ENCODE data around the gene ZC3H11A.

DNA sequence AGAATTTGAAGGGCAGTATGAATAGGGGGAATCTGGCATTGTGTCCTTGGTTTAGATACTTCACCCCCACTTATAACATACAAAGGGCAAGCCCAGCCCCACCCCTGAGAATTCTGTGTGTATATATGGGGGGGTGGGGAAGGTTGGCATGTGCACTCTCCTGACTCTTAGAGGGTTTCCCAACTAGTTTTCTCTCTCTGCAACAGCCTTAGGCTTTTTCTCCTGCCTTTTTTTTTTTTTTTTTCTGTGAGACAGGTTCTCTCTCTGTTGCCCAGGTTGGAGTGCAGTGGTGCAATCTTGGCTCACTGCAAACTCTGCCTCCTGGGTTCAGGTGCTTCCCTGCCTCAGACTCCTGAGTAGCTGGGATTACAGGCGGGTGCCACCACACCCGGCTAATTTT is 2.9 kb upstream of the ZC3H11A start:
- TF ChIP-seq, protein P1, sequence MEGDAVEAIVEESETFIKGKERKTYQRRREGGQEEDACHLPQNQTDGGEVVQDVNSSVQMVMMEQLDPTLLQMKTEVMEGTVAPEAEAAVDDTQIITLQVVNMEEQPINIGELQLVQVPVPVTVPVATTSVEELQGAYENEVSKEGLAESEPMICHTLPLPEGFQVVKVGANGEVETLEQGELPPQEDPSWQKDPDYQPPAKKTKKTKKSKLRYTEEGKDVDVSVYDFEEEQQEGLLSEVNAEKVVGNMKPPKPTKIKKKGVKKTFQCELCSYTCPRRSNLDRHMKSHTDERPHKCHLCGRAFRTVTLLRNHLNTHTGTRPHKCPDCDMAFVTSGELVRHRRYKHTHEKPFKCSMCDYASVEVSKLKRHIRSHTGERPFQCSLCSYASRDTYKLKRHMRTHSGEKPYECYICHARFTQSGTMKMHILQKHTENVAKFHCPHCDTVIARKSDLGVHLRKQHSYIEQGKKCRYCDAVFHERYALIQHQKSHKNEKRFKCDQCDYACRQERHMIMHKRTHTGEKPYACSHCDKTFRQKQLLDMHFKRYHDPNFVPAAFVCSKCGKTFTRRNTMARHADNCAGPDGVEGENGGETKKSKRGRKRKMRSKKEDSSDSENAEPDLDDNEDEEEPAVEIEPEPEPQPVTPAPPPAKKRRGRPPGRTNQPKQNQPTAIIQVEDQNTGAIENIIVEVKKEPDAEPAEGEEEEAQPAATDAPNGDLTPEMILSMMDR (IDR thresholded peaks at IDR 0.05) = no peak
- TF ChIP-seq POLR2A (IDR thresholded peaks at IDR 0.05) = no peak
